M059J (cell line): ENCODE results near the gene CADPS2. TPM values are rescaled to one million over a fixed set of nuclear protein-coding genes. Genes with fewer than 3 reads are reported as not detected.

Experiments
- DNase-seq: peaks from one replicate; pipeline ENCODE4 v3.0.0-alpha.2; 2012; ENCODE audit warnings: low read depth
- total RNA-seq: library from RNA; depleted of rRNA; stranded (reverse); fragments of >200 nt; shearing (Covaris generic); gene quantifications from 2 replicates; pipeline ENCODE4 v1.2.3, GENCODE V29; 2014

CADPS2 gene
- total RNA-seq, 1 experiment from 2014 or later: 11.8 TPM

DNA sequence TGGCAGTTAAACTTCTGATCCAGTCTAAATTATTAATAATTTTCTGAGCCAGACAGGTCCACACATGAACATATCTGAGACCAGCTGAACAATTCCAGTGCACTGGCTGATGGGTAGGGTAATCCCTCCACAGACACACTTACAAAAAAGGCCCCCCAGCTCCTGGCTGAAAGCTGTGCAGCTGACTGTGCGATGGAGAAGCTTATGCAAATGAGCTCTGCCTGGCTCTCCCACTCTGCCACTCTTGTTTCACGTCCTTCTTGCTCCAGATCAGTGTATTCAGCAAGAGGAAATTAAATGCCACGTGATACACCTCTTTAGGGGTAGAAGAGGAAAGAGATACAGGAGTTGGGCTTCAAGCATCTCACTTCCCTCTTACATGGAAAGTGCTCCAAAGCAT lies 505.3 kb downstream of the CADPS2 start:
- no peak for DNase-seq

DNA sequence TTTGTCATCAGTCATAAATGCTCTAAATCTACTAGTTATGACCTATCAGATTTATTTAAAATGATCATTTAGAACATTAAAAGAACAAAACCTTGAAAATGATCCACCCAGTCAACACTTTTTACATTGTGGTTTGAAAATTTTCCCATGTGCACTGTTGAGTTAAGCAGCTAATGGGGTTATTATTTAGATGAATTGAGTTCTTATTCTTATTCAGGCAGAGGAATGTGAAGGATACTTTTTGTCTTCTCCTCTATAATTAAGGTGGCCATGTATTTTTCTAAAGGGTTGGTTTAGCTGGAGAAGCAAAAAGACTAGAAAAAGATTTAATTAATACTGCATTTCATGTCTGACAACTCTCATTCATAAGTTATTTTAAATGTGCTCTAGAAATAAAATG lies 506.8 kb downstream of the CADPS2 start:
- no peak for DNase-seq

- no peak for DNase-seq
These were observed 516.5 kb downstream of the CADPS2 start for GRCh38 chr7:122369756-122370155.

- DNase-seq: no peak
These were observed 521.4 kb downstream of the CADPS2 start for GRCh38 chr7:122364761-122365280.

DNA sequence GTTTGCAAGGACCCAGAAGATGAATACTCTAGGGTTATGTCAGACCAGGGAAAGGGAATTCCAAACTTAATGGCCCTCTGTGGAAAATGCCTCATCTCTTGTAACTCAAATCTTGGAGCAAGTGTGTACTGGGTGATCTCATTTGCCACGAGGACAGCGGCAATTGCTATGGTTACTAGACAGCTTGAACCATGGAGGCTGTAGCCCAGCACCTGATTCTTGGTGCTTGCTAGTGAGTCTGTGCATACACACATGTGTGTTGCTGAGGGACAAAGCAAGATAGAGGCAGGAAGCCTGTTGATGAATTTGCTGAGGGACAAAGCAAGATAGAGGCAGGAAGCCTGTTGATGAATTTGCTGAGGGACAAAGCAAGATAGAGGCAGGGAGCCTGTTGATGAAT lies 523.1 kb downstream of the CADPS2 start:
- no peak for DNase-seq

- no peak for DNase-seq
These were observed 523.8 kb downstream of the CADPS2 start for GRCh38 chr7:122362473-122362872.

GRCh38 chr7:122354656-122355055 lies 531.6 kb downstream of the CADPS2 start:
- DNase-seq: no peak

- DNase-seq: no peak
These were observed 533.8 kb downstream of the CADPS2 start for GRCh38 chr7:122352454-122352853.

DNA sequence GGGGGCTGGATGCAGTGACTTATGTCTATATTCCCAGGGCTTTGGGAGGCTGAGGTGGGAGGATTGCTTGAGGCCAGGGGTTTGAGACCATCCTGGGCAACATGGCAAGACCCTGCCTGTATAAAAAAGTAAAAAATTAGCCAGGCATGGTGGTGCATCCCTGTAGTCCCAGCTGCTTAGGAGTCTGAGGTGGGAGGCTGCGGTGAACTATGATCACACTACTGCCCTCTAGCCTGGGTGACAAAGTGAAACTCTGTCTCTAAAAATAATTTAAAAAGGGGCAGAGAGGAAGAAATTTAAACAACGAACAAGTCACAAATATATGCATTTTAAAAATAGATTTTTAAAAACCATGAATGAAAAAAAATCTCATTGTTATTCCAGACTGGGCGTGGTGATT lies 535.6 kb downstream of the CADPS2 start:
- no peak for DNase-seq

GRCh38 chr7:122344303-122344620 lies 542.0 kb downstream of the CADPS2 start:
- DNase-seq: no peak

DNA sequence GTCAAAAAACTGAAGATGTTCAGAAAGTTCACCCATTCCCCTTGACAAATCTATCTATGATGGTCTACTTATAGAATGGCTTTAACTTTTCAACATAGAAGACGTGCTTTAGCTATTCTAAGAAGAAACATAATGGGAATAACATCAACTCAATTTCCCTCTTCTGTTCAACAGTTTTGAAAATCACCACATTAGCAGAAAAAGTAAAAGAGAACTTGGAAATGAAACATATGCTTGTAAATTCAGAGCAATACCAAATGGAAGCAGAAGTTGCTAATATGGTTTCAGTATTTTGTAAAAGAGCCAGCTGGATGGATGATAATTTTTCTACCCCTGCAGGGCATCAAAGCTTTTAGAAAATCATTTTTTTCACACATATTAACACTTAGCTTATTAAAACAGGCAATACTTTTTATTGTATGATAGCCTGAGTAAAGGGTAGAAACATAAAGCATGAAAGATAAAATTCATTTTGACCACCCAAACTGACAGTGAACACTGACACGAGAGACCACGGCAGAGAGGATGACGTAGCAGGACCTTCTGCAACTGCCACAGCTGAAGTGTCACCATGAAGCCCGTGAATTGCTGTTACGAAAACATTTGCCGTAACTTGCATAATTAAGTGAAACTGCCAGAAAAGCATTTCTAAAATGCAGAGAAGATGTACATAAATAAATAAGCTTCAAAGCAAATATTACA lies 542.5 kb downstream of the CADPS2 start:
- no peak for DNase-seq

DNA sequence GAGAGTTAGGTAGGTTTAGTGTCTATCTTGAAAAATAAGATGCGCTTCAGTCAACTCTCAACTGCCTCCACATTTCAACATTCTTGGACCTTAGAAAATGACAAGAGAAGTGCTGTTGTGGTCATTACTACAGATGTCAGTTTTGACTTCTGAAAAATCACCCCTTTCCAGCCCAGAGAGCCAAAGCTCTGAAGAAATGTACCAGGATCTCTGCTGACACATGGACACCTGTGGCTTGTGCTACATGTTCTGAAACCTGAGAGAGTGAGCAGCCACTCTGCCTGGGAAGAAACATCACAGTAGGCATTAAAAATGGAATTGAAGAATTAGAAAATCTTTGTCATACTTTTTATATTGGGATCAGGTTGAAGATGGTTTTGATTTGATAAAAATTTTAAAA lies 545.8 kb downstream of the CADPS2 start:
- no peak for DNase-seq

DNA sequence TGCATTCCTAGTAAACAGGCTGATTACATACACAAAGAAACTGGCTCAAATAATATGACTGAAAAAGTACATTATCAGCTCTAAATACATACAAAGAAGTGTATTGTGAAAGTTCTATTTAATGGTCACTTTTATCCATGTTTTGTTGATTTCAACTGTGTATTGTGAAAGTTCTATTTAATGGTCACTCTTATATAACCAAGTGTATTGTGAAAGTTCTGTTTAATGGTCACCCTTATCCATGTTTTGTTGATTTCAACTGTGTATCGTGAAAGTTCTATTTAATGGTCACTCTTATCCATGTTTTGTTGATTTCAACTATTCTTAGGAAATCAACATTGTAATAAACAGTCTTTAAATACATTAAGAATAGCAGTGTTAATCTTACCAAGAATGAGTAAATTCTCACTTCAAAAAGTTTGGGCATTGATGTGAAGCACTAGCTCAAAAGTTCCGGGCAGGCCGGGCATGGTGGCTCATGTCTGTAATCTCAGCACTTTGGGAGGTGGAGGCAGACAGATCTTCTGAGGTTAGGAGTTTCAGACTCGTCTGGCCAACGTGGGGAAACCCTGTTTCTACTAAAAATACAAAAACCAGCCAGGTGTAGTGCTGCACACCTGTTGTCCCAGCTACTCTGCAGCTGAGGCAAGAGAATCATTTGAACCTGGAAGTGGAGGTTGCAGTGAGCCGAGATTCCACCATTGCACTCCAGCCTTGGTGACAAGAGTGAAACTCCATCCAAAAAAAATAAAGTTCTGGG lies 546.9 kb downstream of the CADPS2 start:
- no peak for DNase-seq

GRCh38 chr7:122337011-122337410 lies 549.2 kb downstream of the CADPS2 start:
- no peak for DNase-seq

- DNase-seq: no peak
These were observed 557.0 kb downstream of the CADPS2 start for GRCh38 chr7:122329145-122329802.

DNA sequence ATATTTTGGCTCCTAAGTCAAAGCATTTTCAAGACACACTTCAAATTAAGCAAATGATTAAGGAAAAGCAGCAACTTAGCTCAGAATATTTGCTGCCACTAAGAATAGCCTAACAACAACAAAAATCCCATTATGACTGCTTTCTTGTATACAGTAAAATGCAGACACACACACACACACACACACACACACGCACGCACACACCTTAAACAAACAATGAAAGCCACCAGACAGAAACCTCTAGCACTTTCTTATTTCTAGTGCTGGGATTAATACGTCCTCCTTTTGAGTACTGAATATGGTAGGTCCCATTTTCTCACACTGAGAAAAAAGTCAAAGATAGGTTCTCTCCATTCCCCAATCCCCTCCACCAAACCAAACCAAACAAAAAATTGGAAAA lies 558.3 kb downstream of the CADPS2 start:
- no peak for DNase-seq

- DNase-seq: no peak
These were observed 569.5 kb downstream of the CADPS2 start for GRCh38 chr7:122316467-122317388.

DNA sequence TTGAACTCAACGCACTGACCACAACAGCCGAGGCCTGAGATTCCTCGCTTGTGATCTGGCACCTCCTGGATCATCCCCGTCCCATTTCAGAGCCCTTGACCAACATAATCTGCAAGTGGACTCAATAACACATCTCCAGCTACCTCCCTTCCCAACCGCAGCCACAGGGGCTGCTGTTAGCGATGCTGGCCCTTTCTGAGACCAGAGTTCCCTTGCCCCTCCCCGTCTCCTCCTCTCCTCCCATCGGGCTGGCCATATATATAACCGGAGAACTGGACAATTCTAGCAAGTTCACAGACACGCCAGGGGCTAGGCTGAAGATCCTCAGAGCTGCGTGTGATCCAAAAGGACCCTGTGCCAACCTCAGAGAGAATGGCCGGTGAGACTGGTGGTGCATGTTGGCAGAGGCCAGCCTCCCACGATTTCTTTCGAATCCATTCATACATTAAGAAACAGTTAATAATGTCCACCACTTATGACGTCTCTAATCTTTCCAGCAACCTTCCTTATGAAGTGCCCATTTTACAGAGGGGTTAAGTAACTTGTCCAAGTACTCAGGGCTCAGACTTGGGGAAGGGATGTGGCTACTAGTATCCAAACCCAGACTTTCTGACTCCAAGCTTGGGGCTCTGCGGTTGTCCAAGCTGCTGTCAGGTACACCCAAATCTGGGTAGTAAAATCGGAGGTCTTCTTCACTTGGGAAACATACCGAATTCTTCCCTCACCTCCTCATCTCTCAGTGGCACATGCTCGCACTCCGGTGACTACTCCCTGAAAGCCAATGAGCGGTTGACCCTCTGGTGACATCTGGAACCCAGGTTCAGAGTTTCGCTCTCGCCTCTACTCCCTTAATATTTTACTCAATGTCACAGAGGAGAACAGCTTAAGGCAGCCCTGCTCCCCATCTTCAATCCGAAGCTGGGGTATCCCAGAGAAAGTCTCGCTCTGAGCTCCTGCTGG lies 570.5 kb downstream of the CADPS2 start:
- DNase-seq: no peak

DNA sequence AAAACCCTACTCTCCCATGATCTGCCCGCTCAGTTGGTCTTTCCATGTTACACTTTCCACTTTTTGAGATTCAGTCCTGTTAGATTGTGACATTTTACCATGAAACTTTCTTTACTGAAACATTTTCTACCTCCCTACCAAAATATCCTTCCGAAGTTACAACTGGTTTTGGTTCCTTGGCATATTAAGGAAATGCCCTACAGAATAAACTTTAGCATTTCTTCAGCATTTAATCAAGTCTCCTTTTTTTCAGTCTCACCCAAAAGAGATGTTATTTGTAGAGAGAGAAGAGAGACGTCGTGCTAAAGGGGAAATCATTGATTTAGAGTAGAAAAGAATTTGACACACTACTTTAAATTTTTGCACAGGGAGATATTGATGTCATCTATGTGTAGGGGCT lies 572.0 kb downstream of the CADPS2 start:
- DNase-seq: no peak

DNA sequence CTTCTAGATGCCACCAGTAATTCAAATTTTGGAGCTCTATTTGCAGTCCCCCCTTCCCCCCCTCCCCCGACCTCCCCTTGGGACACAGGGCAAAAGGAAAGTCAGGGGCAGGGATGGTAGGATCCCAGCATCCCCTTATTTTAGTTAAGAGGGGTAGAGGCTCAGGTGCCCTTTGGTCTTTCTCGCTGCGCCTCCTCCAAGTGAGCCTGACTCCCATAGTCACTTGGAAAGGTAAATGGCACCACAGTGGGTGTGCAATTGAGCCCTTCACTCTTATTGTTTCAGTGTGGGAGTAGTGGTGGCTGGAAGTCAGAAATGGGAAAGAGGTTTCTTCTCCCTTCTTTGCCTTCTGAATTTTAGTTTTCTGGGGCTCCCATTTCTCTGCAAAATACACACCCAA lies 573.5 kb downstream of the CADPS2 start:
- no peak for DNase-seq
